ENCODE results near the gene MED29. TPM values are rescaled to one million over a fixed set of nuclear protein-coding genes. Genes with fewer than 3 reads are reported as not detected.
A peak's percentile ranks its signal among the peaks of the same experiment; 100 is the strongest.

MED29 gene
- total RNA-seq, 1 donor from 2014 or later = 60.8 TPM

DNA sequence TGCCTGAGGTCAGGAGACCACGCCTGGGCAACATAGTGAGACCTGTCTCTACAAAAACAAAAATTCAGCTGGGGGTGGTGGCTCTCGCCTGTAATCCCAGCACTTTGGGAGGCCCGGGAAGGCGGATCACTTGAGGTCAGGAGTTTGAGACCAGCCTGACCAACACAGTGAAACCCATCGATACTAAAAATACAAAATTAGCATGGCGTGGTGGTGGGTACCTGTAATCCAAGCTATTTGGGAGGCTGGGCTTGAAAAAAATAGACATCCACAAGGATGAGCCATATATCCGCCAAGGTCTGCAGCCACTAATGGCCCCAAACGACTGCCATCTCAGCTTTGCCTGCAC is 41.5 kb downstream of the MED29 start:
- H3K27ac ChIP-seq = no peak overlapping the region
- H3K27me3 ChIP-seq = no peaks in the 10 kb centered on the region
- H3K4me1 ChIP-seq = peaks cover 16 to 43% of the 10 kb centered on the region in 2 donors
- intact Hi-C loops (cut with DNase I) = no loop called here
- TF ChIP-seq, protein P1, sequence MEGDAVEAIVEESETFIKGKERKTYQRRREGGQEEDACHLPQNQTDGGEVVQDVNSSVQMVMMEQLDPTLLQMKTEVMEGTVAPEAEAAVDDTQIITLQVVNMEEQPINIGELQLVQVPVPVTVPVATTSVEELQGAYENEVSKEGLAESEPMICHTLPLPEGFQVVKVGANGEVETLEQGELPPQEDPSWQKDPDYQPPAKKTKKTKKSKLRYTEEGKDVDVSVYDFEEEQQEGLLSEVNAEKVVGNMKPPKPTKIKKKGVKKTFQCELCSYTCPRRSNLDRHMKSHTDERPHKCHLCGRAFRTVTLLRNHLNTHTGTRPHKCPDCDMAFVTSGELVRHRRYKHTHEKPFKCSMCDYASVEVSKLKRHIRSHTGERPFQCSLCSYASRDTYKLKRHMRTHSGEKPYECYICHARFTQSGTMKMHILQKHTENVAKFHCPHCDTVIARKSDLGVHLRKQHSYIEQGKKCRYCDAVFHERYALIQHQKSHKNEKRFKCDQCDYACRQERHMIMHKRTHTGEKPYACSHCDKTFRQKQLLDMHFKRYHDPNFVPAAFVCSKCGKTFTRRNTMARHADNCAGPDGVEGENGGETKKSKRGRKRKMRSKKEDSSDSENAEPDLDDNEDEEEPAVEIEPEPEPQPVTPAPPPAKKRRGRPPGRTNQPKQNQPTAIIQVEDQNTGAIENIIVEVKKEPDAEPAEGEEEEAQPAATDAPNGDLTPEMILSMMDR (IDR thresholded peaks at IDR 0.05) = no peak
- H3K9me3 ChIP-seq = no peaks in the 10 kb centered on the region
- DNase-seq (ENCODE audit: low spot score in 2 of 2) = no peak
- no peak overlapping the region for H3K4me3 ChIP-seq
- peaks cover 25 to 40% of the 10 kb centered on the region in 2 donors for H3K36me3 ChIP-seq

DNA sequence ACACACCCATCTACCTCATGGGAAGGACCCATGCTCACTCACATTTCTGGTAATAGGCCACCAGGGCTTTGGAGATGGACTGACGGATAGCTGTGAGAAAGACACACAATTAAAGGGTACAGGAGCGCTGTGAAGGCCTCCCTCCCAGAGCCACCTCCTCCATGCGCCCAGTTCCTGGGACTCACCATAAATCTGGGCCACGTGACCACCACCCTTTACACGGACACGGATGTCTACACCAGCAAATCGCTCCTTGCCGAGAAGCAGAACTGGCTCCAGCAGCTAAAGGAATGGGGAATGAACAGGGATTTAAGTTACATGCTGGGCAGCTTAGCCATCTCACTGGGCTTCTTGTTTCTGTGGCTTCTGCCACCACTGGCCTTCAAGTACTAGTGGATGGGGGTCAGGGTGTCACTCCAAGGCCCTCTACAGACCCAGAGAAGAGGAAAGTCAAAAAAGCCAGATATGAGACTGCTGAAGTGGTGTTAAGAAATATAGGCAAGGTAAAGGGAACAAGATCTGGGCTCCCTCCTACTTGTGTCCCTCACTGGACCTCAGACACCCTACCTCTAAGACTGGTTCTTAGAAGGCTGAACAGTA is 42.4 kb downstream of the MED29 start:
- Histone ChIP-seq H3K4me1 (peaks cover 12 to 36% of the 10 kb centered on the region in 2 donors), H3K9me3 (no peaks in the 10 kb centered on the region), H3K27me3 (no peaks in the 10 kb centered on the region), H3K36me3 (peaks cover 25 to 40% of the 10 kb centered on the region in 2 donors), H3K27ac (no peak overlapping the region), H3K4me3 (peak overlapping the region in 1 of 2 donors; percentile 82)
- DNase-seq (ENCODE audit: low spot score in 2 of 2) = no peak
- intact Hi-C loops (cut with DNase I) = no loop called here
- TF ChIP-seq, protein P1 (IDR thresholded peaks at IDR 0.05) = no peak

DNA sequence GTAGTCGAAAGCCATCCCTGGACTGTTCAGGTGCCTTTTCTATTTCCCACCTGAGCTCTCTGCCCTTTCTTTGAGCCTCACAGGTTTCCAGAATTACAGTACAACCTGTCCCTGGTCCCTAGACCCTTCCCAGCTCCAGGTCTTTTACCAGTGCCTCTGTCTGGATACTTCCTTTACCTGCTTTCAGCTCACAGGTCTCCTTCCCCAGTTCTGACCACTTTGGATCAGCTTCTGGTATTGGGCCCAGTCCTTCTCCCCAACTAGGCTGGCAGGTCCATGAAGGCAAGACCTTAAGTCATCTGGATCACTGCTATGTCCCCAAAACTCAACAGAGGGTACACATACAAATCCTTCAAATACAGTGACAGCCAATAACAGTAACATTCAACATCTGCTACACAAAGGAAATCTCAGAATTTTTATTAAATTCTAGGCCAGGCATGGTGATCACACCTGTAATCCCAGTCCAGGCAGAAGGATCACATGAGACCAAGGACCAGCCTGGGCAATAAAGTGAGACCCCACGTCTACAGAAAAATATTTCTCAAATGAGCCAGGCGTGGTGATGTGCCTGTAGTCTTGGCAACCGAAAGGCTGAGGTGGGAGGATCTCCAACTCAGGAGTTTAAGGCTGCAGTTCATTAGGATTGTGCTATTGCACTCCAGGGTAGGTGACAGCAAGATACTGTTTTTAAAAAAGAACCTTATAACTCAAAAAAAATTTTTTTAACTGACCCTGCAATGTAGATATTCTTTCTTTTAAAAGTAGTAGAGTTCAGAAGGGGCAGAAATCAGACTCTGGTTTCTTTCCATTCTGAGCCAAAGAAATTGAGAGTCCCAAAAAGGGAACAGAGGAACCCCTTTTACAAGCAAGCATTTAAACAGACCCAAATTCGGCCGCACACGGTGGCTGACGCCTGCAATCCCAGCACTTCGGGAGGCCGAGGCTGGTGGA is 43.2 kb downstream of the MED29 start:
- Histone ChIP-seq H3K4me3 (peak overlapping the region; percentile 72 to 82), H3K9me3 (no peaks in the 10 kb centered on the region), H3K36me3 (peaks cover 25 to 40% of the 10 kb centered on the region in 2 donors), H3K27ac (peak overlapping the region; percentile 72 to 74), H3K4me1 (peaks cover 10 to 28% of the 10 kb centered on the region in 2 donors), H3K27me3 (no peaks in the 10 kb centered on the region)
- TF ChIP-seq, protein P1 (IDR thresholded peaks at IDR 0.05) = no peak
- intact Hi-C loops (cut with DNase I) = no loop called here
- DNase-seq (ENCODE audit: low spot score in 2 of 2) = no peak

DNA sequence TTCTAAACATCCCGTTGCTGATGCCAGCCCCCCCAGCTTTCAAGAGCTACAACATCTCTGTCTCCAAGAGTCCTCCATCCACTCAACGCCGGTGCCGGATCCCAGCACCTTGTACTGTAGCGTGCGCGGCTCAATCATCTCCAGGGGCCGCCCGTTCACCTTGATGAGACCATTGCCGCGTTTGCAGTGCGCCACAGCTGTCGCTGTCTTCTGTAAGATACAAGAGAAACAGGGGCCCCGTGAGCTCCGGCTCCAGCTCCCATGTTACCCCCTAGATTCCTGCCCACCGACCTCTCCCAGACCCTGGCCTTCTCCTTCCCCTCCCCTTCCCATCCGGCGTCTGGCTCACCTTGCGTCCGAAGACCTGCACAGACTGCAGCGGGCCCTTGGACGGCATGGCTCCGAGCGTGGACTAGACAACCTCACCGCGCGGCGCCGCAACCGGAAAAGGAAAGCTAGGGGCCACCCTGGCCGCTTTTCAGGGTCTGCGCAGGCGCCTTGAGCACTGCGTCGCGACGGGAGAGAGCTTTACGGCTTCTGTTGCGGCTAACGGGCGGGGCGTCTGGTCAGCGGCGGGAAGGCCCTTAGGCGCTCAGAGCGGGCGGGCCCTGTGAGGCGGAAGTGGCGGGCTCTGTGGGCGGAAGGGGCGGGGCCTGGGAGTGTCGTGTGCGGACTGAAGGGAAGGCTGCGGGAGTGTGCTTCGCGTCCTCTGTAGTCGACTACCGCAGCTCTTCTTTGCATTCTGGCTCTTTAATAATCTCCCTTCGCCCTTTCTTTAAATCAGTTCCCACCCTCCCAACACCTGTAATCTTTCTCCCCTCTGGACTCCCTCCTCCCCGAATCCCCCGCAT is 44.5 kb downstream of the MED29 start, which contains the start of gene RPS16:
Gene RPS16 (minus strand): TSS at position 451 of the 851 bp plus-strand sequence. CDS start 54 bp downstream, at position 397.
- intact Hi-C loops (cut with DNase I) = loop anchor here (1.0 to 2.0 kb wide), 5 partner anchors 10 to 93 kb away; partner anchors contain the start of genes MED29, PAF1, PLEKHG2 and SAMD4B
- peak within 1 kb of the TSS; percentile 72 to 82 for H3K4me3 ChIP-seq

More for the DNA sequence above, 44.5 kb downstream of the MED29 start, which contains the start of gene RPS16:
- Histone ChIP-seq H3K36me3 (peaks cover 25 to 40% of the 10 kb centered on the region in 2 donors), H3K9me3 (no peaks in the 10 kb centered on the region), H3K4me1 (peaks cover 10 to 23% of the 10 kb centered on the region in 2 donors), H3K27me3 (no peaks in the 10 kb centered on the region), H3K27ac (peak within 1 kb of the TSS; percentile 72 to 85)
- DNase-seq (ENCODE audit: low spot score in 2 of 2) = peak; percentile 92 to 99
- TF ChIP-seq, protein P1 (IDR thresholded peaks at IDR 0.05) = no peak
